GM10266 (cell line): ENCODE data around the gene JAZF1.

Experiments used
- DNase-seq: peaks from one replicate; pipeline ENCODE4 v3.0.0; 2012; ENCODE audit errors: extremely low spot score
- TF ChIP-seq, protein P1 (sequence below): IDR thresholded peaks from 2 replicates; pipeline ENCODE4 v1.5.1; 2012; ENCODE audit warnings: mild to moderate bottlenecking, low read depth; ENCODE audit not compliant: control insufficient read depth, insufficient read depth; ENCODE audit errors: missing control alignments

Gene JAZF1

GRCh38 chr7:27960415-27960814 is 220.2 kb downstream of the JAZF1 start:
- TF ChIP-seq, protein P1, sequence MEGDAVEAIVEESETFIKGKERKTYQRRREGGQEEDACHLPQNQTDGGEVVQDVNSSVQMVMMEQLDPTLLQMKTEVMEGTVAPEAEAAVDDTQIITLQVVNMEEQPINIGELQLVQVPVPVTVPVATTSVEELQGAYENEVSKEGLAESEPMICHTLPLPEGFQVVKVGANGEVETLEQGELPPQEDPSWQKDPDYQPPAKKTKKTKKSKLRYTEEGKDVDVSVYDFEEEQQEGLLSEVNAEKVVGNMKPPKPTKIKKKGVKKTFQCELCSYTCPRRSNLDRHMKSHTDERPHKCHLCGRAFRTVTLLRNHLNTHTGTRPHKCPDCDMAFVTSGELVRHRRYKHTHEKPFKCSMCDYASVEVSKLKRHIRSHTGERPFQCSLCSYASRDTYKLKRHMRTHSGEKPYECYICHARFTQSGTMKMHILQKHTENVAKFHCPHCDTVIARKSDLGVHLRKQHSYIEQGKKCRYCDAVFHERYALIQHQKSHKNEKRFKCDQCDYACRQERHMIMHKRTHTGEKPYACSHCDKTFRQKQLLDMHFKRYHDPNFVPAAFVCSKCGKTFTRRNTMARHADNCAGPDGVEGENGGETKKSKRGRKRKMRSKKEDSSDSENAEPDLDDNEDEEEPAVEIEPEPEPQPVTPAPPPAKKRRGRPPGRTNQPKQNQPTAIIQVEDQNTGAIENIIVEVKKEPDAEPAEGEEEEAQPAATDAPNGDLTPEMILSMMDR: no peak
- DNase-seq: no peak

- no peak for DNase-seq
- TF ChIP-seq, protein P1: no peak
Measured at GRCh38 chr7:27958933-27959548, 221.6 kb downstream of the JAZF1 start.

DNA sequence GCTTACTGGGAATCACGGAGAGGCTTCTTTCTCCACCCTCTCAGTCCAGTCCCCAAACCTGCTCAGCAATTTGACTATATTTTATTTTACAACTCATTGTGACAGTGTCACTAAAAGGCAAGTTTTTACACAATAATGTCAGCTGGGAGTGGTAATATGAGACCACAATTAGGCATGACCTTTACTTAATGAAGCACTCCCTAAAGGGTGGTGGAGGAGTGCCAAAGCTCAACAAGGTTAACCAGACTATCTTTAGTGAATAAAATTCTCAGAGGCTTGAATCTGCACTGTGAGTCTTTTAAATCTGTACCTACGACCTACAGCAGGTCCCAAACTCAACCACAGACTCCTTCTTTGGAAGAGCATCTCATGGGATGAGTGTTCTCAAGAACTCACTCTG is 225.0 kb downstream of the JAZF1 start:
- DNase-seq: no peak
- TF ChIP-seq, protein P1: no peak

DNA sequence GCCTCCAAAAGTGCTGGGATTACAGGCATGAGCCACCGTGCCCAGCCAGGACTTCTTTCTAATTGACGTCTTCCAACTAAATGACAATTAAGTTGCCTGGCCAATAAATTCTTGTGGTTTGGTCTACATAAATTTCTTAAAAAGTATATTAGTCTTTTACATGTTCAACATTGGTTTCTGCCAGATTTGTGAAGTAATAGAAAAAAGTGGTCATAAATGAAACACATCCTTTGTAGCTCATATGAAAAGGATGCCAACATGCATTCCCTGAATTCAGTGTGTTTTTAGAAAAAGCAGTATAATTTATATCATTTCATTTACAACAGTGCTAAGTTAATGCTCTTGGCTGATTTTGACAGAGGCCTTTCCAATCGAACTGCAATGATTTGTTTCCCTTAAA is 225.6 kb downstream of the JAZF1 start:
- TF ChIP-seq, protein P1: no peak
- DNase-seq: no peak

DNA sequence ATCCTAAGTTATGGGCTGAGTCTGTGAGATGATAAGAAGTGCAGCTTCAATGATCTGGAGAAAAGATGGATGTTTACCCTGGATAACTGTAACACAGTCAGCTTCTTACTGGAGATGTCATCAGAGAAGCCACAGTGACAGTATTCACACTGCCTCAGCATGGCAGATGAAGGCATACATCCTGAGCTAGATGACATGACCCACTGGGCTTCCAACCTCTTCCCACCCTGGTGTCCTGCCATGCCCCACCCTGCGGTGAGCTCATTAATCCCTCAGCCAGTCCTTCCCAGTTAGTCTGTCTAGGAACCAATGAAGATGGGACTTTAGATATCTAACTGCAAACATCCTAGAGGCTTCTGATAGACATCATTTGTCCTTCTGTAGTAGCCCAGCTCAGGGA is 226.8 kb downstream of the JAZF1 start:
- no peak for DNase-seq
- TF ChIP-seq, protein P1: no peak

DNA sequence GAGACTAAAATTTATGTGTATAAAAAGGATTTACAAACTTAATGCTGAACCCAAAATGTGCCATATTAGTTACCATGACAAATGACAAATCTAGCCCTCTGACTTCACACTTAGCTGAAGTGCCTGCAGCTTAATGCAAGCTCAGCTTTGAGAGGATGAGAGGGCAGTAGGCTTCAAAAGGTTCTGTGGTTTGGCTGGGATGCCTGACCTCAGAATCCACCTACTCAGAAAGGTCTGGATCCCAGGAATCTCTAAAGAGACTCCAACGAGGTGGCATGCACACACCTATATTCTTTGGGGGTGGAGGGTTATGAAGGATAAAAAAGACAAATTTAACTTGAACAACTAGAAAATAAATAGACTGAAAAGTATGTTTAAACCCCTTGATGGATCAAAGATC is 227.2 kb downstream of the JAZF1 start:
- TF ChIP-seq, protein P1: no peak

GRCh38 chr7:27952456-27953285 is 227.9 kb downstream of the JAZF1 start:
- TF ChIP-seq, protein P1: no peak
- DNase-seq: no peak

More for the DNA sequence above, 227.2 kb downstream of the JAZF1 start:
- no peak for DNase-seq
